IPS DF 6.9 (cell line): ENCODE data around the gene PLA2G10.
"Not testable (repeated sequence)": the region's sequence is repeated elsewhere in the genome, so short reads cannot be mapped to it uniquely, and the experiment has no call there.

Source experiments
- DNase-seq: peaks from one replicate; pipeline ENCODE4 v3.0.0-alpha.2; 2013; ENCODE audit warnings: low read depth, low spot score
- H3K27ac ChIP-seq: one replicate; pipeline ENCODE4 v1.5.1; 2013; ENCODE audit warnings: low read length, control low read depth
- H3K27me3 ChIP-seq: 2 replicates; pipeline ENCODE4 v1.6.1; 2013; ENCODE audit warnings: mild to moderate bottlenecking, low read length; ENCODE audit not compliant: control insufficient read depth, insufficient read depth
- H3K36me3 ChIP-seq: 2 replicates; pipeline ENCODE4 v1.6.1; 2013; ENCODE audit warnings: low read length; ENCODE audit not compliant: control insufficient read depth, insufficient read depth
- H3K4me1 ChIP-seq: 2 replicates; pipeline ENCODE4 v1.6.1; 2013; ENCODE audit warnings: low read length; ENCODE audit not compliant: control insufficient read depth, insufficient read depth
- H3K4me3 ChIP-seq: 2 replicates; pipeline ENCODE4 v1.5.1; 2013; ENCODE audit warnings: mild to moderate bottlenecking, low read length
- H3K9me3 ChIP-seq: 2 replicates; pipeline ENCODE4 v1.6.1; 2013; ENCODE audit warnings: low read length, inconsistent platforms; ENCODE audit not compliant: control insufficient read depth, insufficient read depth
- WGBS: extraction: QIAGEN DNeasy Blood & Tissue Kit; methylation state at CpG from one replicate; pipeline ENCODE4 v1.1.7; 2013; ENCODE audit warnings: mixed read lengths, missing lambda C conversion rate; ENCODE audit not compliant: insufficient read length, insufficient coverage; 5-methylcytosine and 5-hydroxymethylcytosine counted together

The PLA2G10 gene, protein sequence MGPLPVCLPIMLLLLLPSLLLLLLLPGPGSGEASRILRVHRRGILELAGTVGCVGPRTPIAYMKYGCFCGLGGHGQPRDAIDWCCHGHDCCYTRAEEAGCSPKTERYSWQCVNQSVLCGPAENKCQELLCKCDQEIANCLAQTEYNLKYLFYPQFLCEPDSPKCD

DNA sequence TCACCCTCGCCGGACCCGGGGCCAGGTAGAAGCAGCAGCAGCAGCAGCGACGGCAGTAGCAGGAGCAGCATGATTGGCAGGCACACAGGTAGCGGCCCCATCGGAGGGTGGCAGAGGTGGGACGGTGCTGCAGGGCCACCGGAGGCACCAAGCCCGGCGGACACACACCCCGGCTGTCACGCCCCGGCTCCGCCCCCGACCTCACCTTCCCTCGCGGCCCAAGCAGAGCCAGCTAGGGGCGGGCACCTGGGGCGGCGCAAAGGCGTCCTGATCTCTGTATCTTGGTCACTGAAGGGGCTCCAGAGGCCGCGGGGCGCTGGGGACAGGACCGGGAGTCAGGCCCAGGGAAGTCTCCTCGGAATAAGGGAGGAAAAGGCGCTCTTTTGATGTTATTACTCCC is at the start of gene PLA2G10:
Gene PLA2G10 (minus strand): TSS at position 180 of the 400 bp plus-strand sequence. CDS start 79 bp downstream, at position 101.
- not testable (repeated sequence) for H3K27me3 ChIP-seq, H3K4me1 ChIP-seq, H3K27ac ChIP-seq, H3K4me3 ChIP-seq, DNase-seq, H3K36me3 ChIP-seq, H3K9me3 ChIP-seq
- no CpG with 5 or more reads among the region's 28 CpGs for WGBS

DNA sequence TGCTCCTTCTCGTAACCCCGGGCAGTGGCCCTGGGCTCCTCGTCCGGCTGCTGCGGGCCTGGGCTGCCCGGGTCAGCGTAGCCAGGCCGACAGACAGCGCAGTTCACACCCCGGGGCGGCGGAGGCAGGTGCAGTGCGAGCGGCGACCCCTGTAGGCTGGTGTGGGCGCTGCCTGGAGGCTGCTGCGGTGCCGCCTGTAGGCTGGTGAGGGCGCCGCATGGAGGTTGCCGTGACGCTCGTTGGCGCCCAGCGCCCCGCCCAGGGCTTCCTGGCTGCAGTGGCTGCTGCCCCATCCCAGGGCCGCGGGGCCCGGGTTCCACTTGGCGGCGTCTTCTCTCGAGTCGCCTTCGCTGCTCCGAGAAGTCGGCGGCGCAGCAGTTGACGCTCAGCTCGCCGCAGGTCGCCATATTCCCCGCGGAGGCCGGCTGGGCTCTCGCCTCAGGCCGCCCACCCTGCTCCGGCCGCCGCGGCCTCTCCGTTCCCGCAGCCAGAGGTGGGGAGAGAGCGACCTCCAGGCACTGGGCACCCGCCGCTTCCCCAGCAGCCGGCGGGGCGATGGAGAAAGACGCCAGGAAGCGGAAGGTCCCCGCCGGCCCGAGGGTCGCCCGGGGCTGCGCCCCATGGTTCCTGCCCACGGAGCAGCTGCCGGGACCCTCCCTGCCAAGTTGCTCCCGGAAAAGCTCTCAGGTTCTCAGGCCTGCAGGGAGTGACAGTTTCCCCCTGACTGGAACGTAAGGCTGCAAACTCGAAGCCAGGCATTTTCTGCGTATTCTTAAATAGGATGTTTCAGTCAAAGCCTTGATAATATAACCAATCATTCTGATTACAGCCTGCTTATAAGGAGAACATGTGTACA is 48.4 kb upstream of the PLA2G10 start, which contains the start of gene NPIPA2:
Gene NPIPA2 (plus strand): TSS at position 261 of the 856 bp plus-strand sequence. CDS start 5,533 bp downstream, outside the sequence.
- H3K27me3 ChIP-seq, DNase-seq, H3K36me3 ChIP-seq, H3K4me1 ChIP-seq, H3K27ac ChIP-seq, H3K4me3 ChIP-seq, H3K9me3 ChIP-seq: not testable (repeated sequence)
- WGBS, result no CpG with 5 or more reads among the region's 73 CpGs

DNA sequence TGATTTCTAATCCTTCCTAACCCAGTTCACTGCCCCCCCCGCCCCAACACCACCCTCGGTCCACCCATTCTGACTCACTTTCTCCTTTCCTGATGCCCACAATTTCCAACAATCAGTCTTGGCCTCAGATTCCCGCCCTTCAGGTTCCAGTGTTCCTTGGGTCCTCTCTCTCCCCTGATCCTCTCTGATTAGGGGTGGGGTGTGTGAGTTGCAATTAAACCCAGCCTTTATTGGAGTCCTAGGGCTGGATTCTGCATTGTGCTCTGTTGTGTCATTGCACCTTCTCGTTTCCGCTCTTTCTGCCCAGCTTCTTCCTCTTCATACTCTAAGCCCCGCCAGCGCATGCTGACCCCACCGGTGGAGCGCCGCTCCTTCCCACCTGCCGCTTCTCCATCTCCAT is 47.7 kb upstream of the PLA2G10 start:
- not testable (repeated sequence) for H3K27ac ChIP-seq, H3K9me3 ChIP-seq, H3K4me3 ChIP-seq, H3K4me1 ChIP-seq, H3K27me3 ChIP-seq, DNase-seq, H3K36me3 ChIP-seq
- WGBS, result no CpG with 5 or more reads among the region's 11 CpGs

DNA sequence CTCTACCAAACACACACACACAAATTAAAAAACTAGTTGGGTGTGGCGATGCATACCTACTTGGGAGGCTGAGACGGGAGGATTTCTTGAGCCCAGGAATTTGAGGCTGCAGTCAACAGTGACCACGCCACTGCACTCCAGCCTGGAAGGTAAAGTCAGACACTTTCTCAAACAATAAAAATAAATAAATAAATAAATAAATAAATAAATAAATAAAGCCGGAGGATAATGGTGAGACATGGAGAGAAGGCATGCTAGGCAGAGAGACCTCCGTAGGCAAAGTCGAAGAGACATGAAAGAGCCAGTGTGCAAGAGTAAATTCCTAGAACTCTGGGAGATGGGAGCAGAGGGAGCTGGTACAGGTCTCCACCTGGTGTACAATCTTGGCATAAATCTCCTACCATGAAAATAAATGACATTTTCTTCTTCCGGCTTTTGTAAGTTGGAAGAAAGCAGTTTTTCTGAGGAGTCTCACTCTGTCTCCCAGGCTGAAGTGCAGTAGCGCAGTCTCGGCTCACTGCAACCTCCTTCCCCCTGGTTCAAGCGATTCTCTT is 46.8 kb upstream of the PLA2G10 start:
- not testable (repeated sequence) for H3K9me3 ChIP-seq, H3K27me3 ChIP-seq, H3K4me3 ChIP-seq, DNase-seq, H3K4me1 ChIP-seq, H3K36me3 ChIP-seq, H3K27ac ChIP-seq
- no CpG with 5 or more reads among the region's 10 CpGs for WGBS

DNA sequence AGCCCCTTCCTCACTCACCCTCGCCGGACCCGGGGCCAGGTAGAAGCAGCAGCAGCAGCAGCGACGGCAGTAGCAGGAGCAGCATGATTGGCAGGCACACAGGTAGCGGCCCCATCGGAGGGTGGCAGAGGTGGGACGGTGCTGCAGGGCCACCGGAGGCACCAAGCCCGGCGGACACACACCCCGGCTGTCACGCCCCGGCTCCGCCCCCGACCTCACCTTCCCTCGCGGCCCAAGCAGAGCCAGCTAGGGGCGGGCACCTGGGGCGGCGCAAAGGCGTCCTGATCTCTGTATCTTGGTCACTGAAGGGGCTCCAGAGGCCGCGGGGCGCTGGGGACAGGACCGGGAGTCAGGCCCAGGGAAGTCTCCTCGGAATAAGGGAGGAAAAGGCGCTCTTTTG is 39.1 kb upstream of the PLA2G10 start:
- DNase-seq, H3K4me3 ChIP-seq, H3K36me3 ChIP-seq, H3K27me3 ChIP-seq, H3K4me1 ChIP-seq, H3K9me3 ChIP-seq, H3K27ac ChIP-seq: not testable (repeated sequence)
- no CpG with 5 or more reads among the region's 28 CpGs for WGBS

DNA sequence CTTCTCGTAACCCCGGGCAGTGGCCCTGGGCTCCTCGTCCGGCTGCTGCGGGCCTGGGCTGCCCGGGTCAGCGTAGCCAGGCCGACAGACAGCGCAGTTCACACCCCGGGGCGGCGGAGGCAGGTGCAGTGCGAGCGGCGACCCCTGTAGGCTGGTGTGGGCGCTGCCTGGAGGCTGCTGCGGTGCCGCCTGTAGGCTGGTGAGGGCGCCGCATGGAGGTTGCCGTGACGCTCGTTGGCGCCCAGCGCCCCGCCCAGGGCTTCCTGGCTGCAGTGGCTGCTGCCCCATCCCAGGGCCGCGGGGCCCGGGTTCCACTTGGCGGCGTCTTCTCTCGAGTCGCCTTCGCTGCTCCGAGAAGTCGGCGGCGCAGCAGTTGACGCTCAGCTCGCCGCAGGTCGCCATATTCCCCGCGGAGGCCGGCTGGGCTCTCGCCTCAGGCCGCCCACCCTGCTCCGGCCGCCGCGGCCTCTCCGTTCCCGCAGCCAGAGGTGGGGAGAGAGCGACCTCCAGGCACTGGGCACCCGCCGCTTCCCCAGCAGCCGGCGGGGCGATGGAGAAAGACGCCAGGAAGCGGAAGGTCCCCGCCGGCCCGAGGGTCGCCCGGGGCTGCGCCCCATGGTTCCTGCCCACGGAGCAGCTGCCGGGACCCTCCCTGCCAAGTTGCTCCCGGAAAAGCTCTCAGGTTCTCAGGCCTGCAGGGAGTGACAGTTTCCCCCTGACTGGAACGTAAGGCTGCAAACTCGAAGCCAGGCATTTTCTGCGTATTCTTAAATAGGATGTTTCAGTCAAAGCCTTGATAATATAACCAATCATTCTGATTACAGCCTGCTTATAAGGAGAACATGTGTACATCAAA is 9.3 kb upstream of the PLA2G10 start, which contains the start of gene NPIPA3:
Gene NPIPA3 (plus strand): TSS at position 256 of the 856 bp plus-strand sequence. CDS start 5,533 bp downstream, outside the sequence.
- not testable (repeated sequence) for DNase-seq, H3K4me1 ChIP-seq, H3K36me3 ChIP-seq, H3K27me3 ChIP-seq, H3K27ac ChIP-seq, H3K9me3 ChIP-seq, H3K4me3 ChIP-seq
- no CpG with 5 or more reads among the region's 73 CpGs for WGBS

DNA sequence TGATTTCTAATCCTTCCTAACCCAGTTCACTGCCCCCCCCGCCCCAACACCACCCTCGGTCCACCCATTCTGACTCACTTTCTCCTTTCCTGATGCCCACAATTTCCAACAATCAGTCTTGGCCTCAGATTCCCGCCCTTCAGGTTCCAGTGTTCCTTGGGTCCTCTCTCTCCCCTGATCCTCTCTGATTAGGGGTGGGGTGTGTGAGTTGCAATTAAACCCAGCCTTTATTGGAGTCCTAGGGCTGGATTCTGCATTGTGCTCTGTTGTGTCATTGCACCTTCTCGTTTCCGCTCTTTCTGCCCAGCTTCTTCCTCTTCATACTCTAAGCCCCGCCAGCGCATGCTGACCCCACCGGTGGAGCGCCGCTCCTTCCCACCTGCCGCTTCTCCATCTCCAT is 8.6 kb upstream of the PLA2G10 start:
- H3K4me1 ChIP-seq, H3K4me3 ChIP-seq, H3K27me3 ChIP-seq, H3K27ac ChIP-seq, H3K36me3 ChIP-seq, H3K9me3 ChIP-seq, DNase-seq: not testable (repeated sequence)
- WGBS, result no CpG with 5 or more reads among the region's 11 CpGs

DNA sequence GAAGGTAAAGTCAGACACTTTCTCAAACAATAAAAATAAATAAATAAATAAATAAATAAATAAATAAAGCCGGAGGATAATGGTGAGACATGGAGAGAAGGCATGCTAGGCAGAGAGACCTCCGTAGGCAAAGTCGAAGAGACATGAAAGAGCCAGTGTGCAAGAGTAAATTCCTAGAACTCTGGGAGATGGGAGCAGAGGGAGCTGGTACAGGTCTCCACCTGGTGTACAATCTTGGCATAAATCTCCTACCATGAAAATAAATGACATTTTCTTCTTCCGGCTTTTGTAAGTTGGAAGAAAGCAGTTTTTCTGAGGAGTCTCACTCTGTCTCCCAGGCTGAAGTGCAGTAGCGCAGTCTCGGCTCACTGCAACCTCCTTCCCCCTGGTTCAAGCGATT is 7.8 kb upstream of the PLA2G10 start:
- H3K4me3 ChIP-seq, H3K27ac ChIP-seq, H3K36me3 ChIP-seq, H3K27me3 ChIP-seq, DNase-seq, H3K4me1 ChIP-seq, H3K9me3 ChIP-seq: not testable (repeated sequence)
- whole genome bisulfite sequencing, result no CpG with 5 or more reads among the region's 7 CpGs

DNA sequence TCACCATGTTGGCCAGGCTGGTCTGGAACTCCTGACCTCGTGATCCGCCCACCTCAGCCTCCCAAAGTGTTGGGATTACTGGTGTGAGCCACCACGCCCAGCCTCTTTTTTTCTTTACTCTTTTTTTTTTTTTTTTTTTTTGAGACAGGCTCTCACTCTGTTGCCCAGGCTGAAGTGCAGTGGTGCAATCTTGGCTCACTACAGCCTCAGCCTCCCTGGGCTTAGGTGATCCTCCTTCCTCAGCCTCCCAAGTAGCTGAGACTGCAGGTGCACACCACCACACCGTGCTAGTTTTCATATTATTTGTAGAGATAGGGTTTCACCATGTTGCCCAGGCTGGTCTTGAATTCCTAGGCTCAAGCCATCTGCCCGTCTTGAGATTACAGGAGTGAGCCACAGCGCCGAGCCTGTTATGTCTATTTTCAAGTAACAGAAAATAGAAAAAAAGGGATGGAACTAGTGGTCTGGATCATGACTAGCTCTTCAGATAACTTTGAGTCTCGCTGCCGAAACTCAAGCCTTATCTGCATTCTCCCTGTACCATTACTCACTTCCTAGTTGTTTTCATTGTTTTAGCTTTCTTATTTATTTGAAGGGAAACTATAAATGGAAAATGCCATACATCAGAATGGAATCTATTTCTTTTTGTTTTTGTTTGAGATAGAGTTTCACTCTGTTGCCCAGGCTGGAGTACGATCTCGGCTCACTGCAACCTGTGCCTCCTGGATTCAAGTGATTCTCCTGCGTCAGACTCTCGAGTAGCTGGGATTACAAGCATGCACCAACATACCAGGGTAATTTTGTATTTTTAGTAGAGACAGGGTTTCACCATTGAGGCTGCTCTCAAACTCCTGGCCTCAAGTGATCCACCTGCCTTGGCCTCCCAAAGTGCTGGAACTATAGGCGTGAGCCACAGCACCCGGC is 8.0 kb downstream of the PLA2G10 start:
- not testable (repeated sequence) for H3K9me3 ChIP-seq, H3K27ac ChIP-seq, H3K36me3 ChIP-seq, DNase-seq, H3K4me3 ChIP-seq, H3K27me3 ChIP-seq, H3K4me1 ChIP-seq
- no CpG with 5 or more reads among the region's 15 CpGs for WGBS
